K562 (cell line): ENCODE data around the gene TGFB2. TPM values are rescaled to one million over a fixed set of nuclear protein-coding genes. Genes with fewer than 3 reads are reported as not detected.
A peak's percentile ranks its signal among the peaks of the same experiment; 100 is the strongest.

Source experiments
- CTBP1 ChIP-seq: fragments of 450-650 bp; IDR thresholded peaks from 2 replicates; pipeline ENCODE4 v1.6.1; 2016; ENCODE audit warnings: borderline replicate concordance
- CXXC5 ChIP-seq: fragments of 250-450 bp; sonication (Bioruptor Pico); IDR thresholded peaks from 2 replicates; pipeline ENCODE4 v1.8.0; 2022; ENCODE audit warnings: inconsistent platforms, mild to moderate bottlenecking, moderate library complexity
- EWSR1 ChIP-seq: fragments of 450-650 bp; IDR thresholded peaks from 2 replicates; pipeline ENCODE4 v1.6.1; 2018; ENCODE audit warnings: borderline replicate concordance, mild to moderate bottlenecking, low read depth, moderate library complexity; ENCODE audit not compliant: partially characterized antibody
- FOXK1 ChIP-seq: sonication (generic); formaldehyde crosslinking; IDR thresholded peaks from 2 replicates; pipeline ENCODE4 v1.8.0; 2022; ENCODE audit warnings: missing genetic modification reagents, mild to moderate bottlenecking, borderline replicate concordance
- HMGN3 ChIP-seq: IDR thresholded peaks from 2 replicates; pipeline ENCODE4 v1.6.1; 2011; ENCODE audit warnings: borderline replicate concordance, low read depth, mild to moderate bottlenecking, mixed read lengths, low read length; ENCODE audit not compliant: insufficient read length; ENCODE audit errors: extremely low read depth
- KDM5B ChIP-seq: fragments of 200-600 bp; sonication (generic); IDR thresholded peaks from 2 replicates; pipeline ENCODE4 v1.6.1; 2012; ENCODE audit warnings: low read depth, mild to moderate bottlenecking, moderate library complexity, low read length, control low read depth, inconsistent platforms; ENCODE audit not compliant: insufficient replicate concordance
- LEF1 ChIP-seq: fragments of 450-650 bp; IDR thresholded peaks from 2 replicates; pipeline ENCODE4 v1.6.1; 2016; ENCODE audit warnings: mild to moderate bottlenecking
- MAZ ChIP-seq, 2 experiments: fragments of 450-650 bp in 1 of 2; sonication (generic) in 1 of 2; formaldehyde crosslinking; IDR thresholded peaks in 1 of 2; conservative IDR thresholded peaks in 1 of 2; 2 replicates each; pipeline versions ENCODE4 v1.4.0 to v1.5.0; 2020; ENCODE audit warnings: mild to moderate bottlenecking in 1 of 2, missing genetic modification reagents in 1 of 2
- MTA3 ChIP-seq: fragments of 450-650 bp; formaldehyde crosslinking; IDR thresholded peaks from 2 replicates; pipeline ENCODE4 v1.6.1; 2017; ENCODE audit warnings: mild to moderate bottlenecking, borderline replicate concordance
- NCOA1 ChIP-seq: fragments of 450-650 bp; IDR thresholded peaks from 2 replicates; pipeline ENCODE4 v1.6.1; 2016; ENCODE audit warnings: low read depth
- NR2C1 ChIP-seq, 2 experiments: fragments of 450-650 bp; IDR thresholded peaks; 2 replicates each; pipeline ENCODE4 v1.6.1; 2017; ENCODE audit warnings: mild to moderate bottlenecking in 2 of 2, antibody characterized with exemption in 1 of 2, inconsistent platforms in 1 of 2, missing compliant biosample characterization in 1 of 2, missing genetic modification characterization in 1 of 2
- PCBP2 ChIP-seq: fragments of 200-400 bp; formaldehyde crosslinking; IDR thresholded peaks from 2 replicates; pipeline ENCODE4 v1.6.1; 2018; ENCODE audit warnings: low read length, low read depth, mild to moderate bottlenecking, moderate library complexity; ENCODE audit not compliant: poor library complexity, severe bottlenecking
- RAD51 ChIP-seq: fragments of 450-650 bp; IDR thresholded peaks from 2 replicates; pipeline ENCODE4 v1.7.1; 2016; ENCODE audit warnings: low read depth, mild to moderate bottlenecking, borderline replicate concordance
- SMAD4 ChIP-seq: fragments of 250-450 bp; sonication (Bioruptor Pico); conservative IDR thresholded peaks from 2 replicates; pipeline ENCODE4 v1.8.0; 2021; ENCODE audit warnings: inconsistent platforms, mild to moderate bottlenecking, moderate library complexity
- SNIP1 ChIP-seq: fragments of 450-650 bp; IDR thresholded peaks from 2 replicates; pipeline ENCODE4 v1.7.1; 2017; ENCODE audit warnings: low read depth, mild to moderate bottlenecking
- SP1 ChIP-seq: sonication (generic); formaldehyde crosslinking; IDR thresholded peaks from 2 replicates; pipeline ENCODE4 v1.8.1; 2022; ENCODE audit warnings: mild to moderate bottlenecking, missing genetic modification reagents
- U2AF1 ChIP-seq: fragments of 200-400 bp; formaldehyde crosslinking; optimal IDR thresholded peaks from 2 replicates; pipeline ENCODE3; 2017; ENCODE audit warnings: mild to moderate bottlenecking, low read depth, low read length, moderate library complexity
- ZFP36 ChIP-seq: fragments of 150-350 bp; IDR thresholded peaks from 2 replicates; pipeline ENCODE4 v1.6.1; 2018; ENCODE audit warnings: low read length, low read depth; ENCODE audit not compliant: partially characterized antibody
- ZFPM2 ChIP-seq: fragments of 250-450 bp; sonication (Bioruptor Pico); IDR thresholded peaks from 2 replicates; pipeline ENCODE4 v1.5.1; 2022; ENCODE audit warnings: mild to moderate bottlenecking
- ZNF431 ChIP-seq: sonication (generic); formaldehyde crosslinking; IDR thresholded peaks from 2 replicates; pipeline ENCODE4 v1.8.0; 2022; ENCODE audit warnings: mild to moderate bottlenecking, missing genetic modification reagents
- ZNF707 ChIP-seq: fragments of 250-450 bp; sonication (Bioruptor Pico); conservative IDR thresholded peaks from 2 replicates; pipeline ENCODE4 v1.8.0; 2022; ENCODE audit warnings: inconsistent platforms, mild to moderate bottlenecking, moderate library complexity
- ZNF77 ChIP-seq: fragments of 250-450 bp; sonication (Bioruptor Pico); IDR thresholded peaks from 2 replicates; pipeline ENCODE4 v1.5.0; 2020
- polyA plus RNA-seq, 8 experiments: library from polyadenylated mRNA; depleted of rRNA in 4 of 8; stranded (reverse) in 5 of 8; unstranded in 3 of 8; fragments of >200 nt; fragmentation: Nextera tagmentation in 2 of 8; fragmentation: Illumina TruSeq in 1 of 8; extraction: Ambion mirVana in 2 of 8; extraction: Trizol in 1 of 8; gene quantifications; 2 replicates each; pipeline versions ENCODE4 v1.2.1 to v1.2.3, GENCODE V29; 2011 to 2014; ENCODE audit warnings: inconsistent platforms in 1 of 8, missing spikeins in 1 of 8
- total RNA-seq, 7 experiments: library from RNA; depleted of rRNA in 6 of 7; stranded (reverse); fragments of >200 nt in 6 of 7; fragmentation: Illumina TruSeq in 2 of 7; extraction: Trizol in 2 of 7; gene quantifications; 2 replicates each; pipeline versions ENCODE4 v1.2.1 to v1.2.3, GENCODE V29; 2011 to 2021; ENCODE audit warnings: low replicate concordance in 1 of 7
- TF ChIP-seq, protein P1 (sequence below): fragments of 450-650 bp; IDR thresholded peaks from 2 replicates; pipeline ENCODE4 v1.6.1; 2017; ENCODE audit warnings: mild to moderate bottlenecking, moderate library complexity
- TF ChIP-seq, protein P2 (sequence below): sonication (generic); formaldehyde crosslinking; IDR thresholded peaks from 2 replicates; pipeline ENCODE4 v1.9.0; 2022; ENCODE audit warnings: mild to moderate bottlenecking, missing genetic modification reagents
- TF ChIP-seq, protein P3 (sequence below): fragments of 450-650 bp; formaldehyde crosslinking; IDR thresholded peaks from 2 replicates; pipeline ENCODE4 v1.4.0; 2022; ENCODE audit warnings: missing genetic modification characterization

TGFB2 gene
- total and polyA plus RNA-seq, 9 of the 15 experiments (the other 6 are each of a cell fraction or from before 2014, with no cell fraction given) = 0.03 to 0.41 (median 0.11) TPM; not detected in 3

DNA sequence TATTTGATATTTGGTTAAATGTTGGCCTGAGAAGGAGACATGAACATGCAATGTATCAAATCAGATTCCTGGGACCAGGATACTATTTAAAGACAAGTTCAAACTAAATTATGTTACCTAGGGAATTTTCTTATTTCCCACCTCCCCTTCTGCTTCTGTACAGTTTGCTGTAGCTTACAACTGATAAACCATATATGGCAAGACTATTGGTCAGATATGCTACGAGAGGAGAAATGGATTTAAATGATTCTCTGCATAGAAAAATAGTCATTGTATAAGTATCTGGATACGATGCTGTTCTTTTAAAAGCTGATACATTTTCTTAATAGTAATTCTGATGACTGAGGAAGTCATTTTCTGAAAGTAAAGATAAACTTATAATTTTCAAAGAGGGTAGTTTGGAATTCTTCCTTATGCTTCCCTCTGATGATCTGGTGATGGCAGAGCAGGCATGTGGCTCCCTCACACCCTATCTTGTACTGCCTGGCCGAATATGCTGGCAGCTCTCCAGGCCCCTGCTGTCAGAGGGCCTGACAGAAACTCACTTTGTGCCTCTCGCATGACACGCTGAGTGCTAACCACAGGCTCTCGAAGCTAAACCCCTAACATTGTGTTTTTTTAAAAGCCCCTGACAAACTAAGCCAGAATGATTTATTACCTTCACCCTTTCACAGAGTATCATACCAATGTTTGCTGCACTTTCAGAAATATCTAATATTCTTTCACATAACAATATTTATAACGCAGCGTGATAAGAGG is 40.7 kb upstream of the TGFB2 start (continued):
- TF ChIP-seq ZFP36 = peak; percentile 16
- TF ChIP-seq CXXC5 (CRISPR knock-in tag) = peak; percentile 79
- TF ChIP-seq SP1 (CRISPR knock-in tag) = peak; percentile 19; the same call in 1 of the 2 replicates
- TF ChIP-seq KDM5B = no peak
- peak; percentile 14 to 47; a peak in 2 of 4 replicates for TF ChIP-seq MAZ (CRISPR knock-in tag; conservative IDR thresholded peaks at IDR 0.05 in 1 of 2, IDR thresholded peaks at IDR 0.05 in 1 of 2)
- TF ChIP-seq CTBP1 = peak; percentile 62; the same call in 1 of the 2 replicates
- TF ChIP-seq LEF1 = peak; percentile 68
- TF ChIP-seq, protein P1, sequence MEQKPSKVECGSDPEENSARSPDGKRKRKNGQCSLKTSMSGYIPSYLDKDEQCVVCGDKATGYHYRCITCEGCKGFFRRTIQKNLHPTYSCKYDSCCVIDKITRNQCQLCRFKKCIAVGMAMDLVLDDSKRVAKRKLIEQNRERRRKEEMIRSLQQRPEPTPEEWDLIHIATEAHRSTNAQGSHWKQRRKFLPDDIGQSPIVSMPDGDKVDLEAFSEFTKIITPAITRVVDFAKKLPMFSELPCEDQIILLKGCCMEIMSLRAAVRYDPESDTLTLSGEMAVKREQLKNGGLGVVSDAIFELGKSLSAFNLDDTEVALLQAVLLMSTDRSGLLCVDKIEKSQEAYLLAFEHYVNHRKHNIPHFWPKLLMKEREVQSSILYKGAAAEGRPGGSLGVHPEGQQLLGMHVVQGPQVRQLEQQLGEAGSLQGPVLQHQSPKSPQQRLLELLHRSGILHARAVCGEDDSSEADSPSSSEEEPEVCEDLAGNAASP = no peak
- TF ChIP-seq SNIP1 = no peak
- no peak for TF ChIP-seq EWSR1
- TF ChIP-seq ZNF77 (CRISPR knock-in tag) = no peak
- TF ChIP-seq NCOA1 = 0 out of 2 replicates have a peak, but pooled peaks have one; percentile 31
- TF ChIP-seq, protein P2, sequence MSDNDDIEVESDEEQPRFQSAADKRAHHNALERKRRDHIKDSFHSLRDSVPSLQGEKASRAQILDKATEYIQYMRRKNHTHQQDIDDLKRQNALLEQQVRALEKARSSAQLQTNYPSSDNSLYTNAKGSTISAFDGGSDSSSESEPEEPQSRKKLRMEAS (CRISPR knock-in tag) = peak; percentile 76
- TF ChIP-seq PCBP2 = no peak
- no peak for TF ChIP-seq ZFPM2 (CRISPR knock-in tag)
- no peak for TF ChIP-seq ZNF431
- TF ChIP-seq HMGN3 = no peak
- TF ChIP-seq SMAD4 (CRISPR knock-in tag) = peak; percentile 82
- TF ChIP-seq FOXK1 (CRISPR knock-in tag) = no peak
- TF ChIP-seq, protein P3, sequence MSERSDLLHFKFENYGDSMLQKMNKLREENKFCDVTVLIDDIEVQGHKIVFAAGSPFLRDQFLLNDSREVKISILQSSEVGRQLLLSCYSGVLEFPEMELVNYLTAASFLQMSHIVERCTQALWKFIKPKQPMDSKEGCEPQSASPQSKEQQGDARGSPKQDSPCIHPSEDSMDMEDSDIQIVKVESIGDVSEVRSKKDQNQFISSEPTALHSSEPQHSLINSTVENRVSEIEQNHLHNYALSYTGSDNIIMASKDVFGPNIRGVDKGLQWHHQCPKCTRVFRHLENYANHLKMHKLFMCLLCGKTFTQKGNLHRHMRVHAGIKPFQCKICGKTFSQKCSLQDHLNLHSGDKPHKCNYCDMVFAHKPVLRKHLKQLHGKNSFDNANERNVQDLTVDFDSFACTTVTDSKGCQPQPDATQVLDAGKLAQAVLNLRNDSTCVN (CRISPR knock-in tag) = no peak
- TF ChIP-seq RAD51 = peak; percentile 30; the same call in 1 of the 2 replicates
- 0 out of 2 replicates have a peak, but pooled peaks have one; percentile 62 for TF ChIP-seq ZNF707 (CRISPR knock-in tag)
- TF ChIP-seq MTA3 = 0 out of 2 replicates have a peak, but pooled peaks have one; percentile 34
- no peak for TF ChIP-seq NR2C1 (IDR thresholded peaks at IDR 0.05)
- TF ChIP-seq NR2C1 (tag; IDR thresholded peaks at IDR 0.05) = no peak
- TF ChIP-seq U2AF1 = no peak
